Mesenchymal stem cell (in vitro differentiated cells and primary cell): Measurements from ENCODE around the gene PLXDC2.

Experiments used
- DNase-seq: peaks from one replicate; pipeline ENCODE4 v3.0.0-alpha.2; 2013
- H2AFZ ChIP-seq: one replicate; pipeline ENCODE4 v1.6.1; 2013; ENCODE audit warnings: low read depth, mild to moderate bottlenecking, control low read depth, inconsistent platforms, low read length, moderate library complexity
- H2AK5ac ChIP-seq: 2 replicates; pipeline ENCODE4 v1.6.1; 2013; ENCODE audit warnings: low read length, moderate library complexity, mild to moderate bottlenecking, inconsistent platforms; ENCODE audit not compliant: severe bottlenecking
- H2BK120ac ChIP-seq: one replicate; pipeline ENCODE4 v1.6.1; 2013; ENCODE audit warnings: low read depth, mild to moderate bottlenecking, inconsistent platforms, low read length, moderate library complexity
- H2BK12ac ChIP-seq, 2 experiments: one replicate each; pipeline ENCODE4 v1.6.1; 2013; ENCODE audit warnings: inconsistent platforms in 2 of 2, low read length in 2 of 2, mild to moderate bottlenecking in 2 of 2, moderate library complexity in 2 of 2, control low read depth in 1 of 2
- H2BK15ac ChIP-seq: one replicate; pipeline ENCODE4 v1.6.1; 2013; ENCODE audit warnings: mild to moderate bottlenecking, low read depth, inconsistent platforms; ENCODE audit not compliant: poor library complexity, severe bottlenecking
- H2BK5ac ChIP-seq: 2 replicates; pipeline ENCODE4 v1.6.1; 2013; ENCODE audit warnings: low read depth, mild to moderate bottlenecking, low read length, control low read depth, inconsistent platforms; ENCODE audit not compliant: poor library complexity, severe bottlenecking
- H3K14ac ChIP-seq, 2 experiments: one replicate each; pipeline ENCODE4 v1.6.1; 2013; ENCODE audit warnings: inconsistent platforms in 2 of 2, low read length in 2 of 2, control low read depth in 1 of 2, mild to moderate bottlenecking in 1 of 2, moderate library complexity in 1 of 2
- H3K18ac ChIP-seq, 2 experiments: one replicate each; pipeline ENCODE4 v1.6.1; 2013; ENCODE audit warnings: inconsistent platforms in 2 of 2, low read length in 2 of 2, control low read depth in 1 of 2, low read depth in 1 of 2, mild to moderate bottlenecking in 1 of 2
- H3K23ac ChIP-seq, 2 experiments: one replicate each; pipeline ENCODE4 v1.6.1; 2013; ENCODE audit warnings: inconsistent platforms in 2 of 2, low read length in 2 of 2, mild to moderate bottlenecking in 2 of 2, moderate library complexity in 2 of 2, control low read depth in 1 of 2
- H3K27ac ChIP-seq: 2 replicates; pipeline ENCODE4 v1.5.1; 2013; ENCODE audit warnings: mild to moderate bottlenecking, moderate library complexity, low read length, control low read depth, inconsistent platforms; ENCODE audit not compliant: poor library complexity, severe bottlenecking
- H3K27me3 ChIP-seq, 2 experiments: 2 replicates each; pipeline versions ENCODE4 v1.6.1 to v1.7.0; 2013; ENCODE audit warnings: low read length in 2 of 2, mild to moderate bottlenecking in 2 of 2, moderate library complexity in 2 of 2, control low read depth in 1 of 2, inconsistent platforms in 1 of 2; ENCODE audit not compliant: control insufficient read depth in 1 of 2, insufficient read depth in 1 of 2
- H3K36me3 ChIP-seq, 2 experiments: 2 replicates each; pipeline versions ENCODE4 v1.6.1 to v1.7.0; 2013; ENCODE audit warnings: low read length in 2 of 2, control low read depth in 1 of 2, inconsistent platforms in 1 of 2, low read depth in 1 of 2, mild to moderate bottlenecking in 1 of 2; ENCODE audit not compliant: insufficient read depth in 2 of 2, control insufficient read depth in 1 of 2
- H3K4ac ChIP-seq, 2 experiments: one replicate each; pipeline ENCODE4 v1.6.1; 2013; ENCODE audit warnings: inconsistent platforms in 2 of 2, low read length in 2 of 2, mild to moderate bottlenecking in 2 of 2, moderate library complexity in 2 of 2, control low read depth in 1 of 2, low read depth in 1 of 2
- H3K4me1 ChIP-seq: 2 replicates; pipeline ENCODE4 v1.6.1; 2013; ENCODE audit warnings: low read depth, low read length, control low read depth; ENCODE audit not compliant: control insufficient read depth, insufficient read depth
- H3K4me2 ChIP-seq: 2 replicates; pipeline ENCODE4 v1.6.1; 2013; ENCODE audit warnings: low read length, mild to moderate bottlenecking, inconsistent platforms; ENCODE audit not compliant: poor library complexity, severe bottlenecking
- H3K4me3 ChIP-seq, 2 experiments: 2 replicates each; pipeline versions ENCODE4 v1.5.1 to v1.7.0; 2013; ENCODE audit warnings: low read length in 2 of 2, mild to moderate bottlenecking in 2 of 2, control low read depth in 1 of 2, low read depth in 1 of 2; ENCODE audit not compliant: insufficient read depth in 1 of 2
- H3K79me1 ChIP-seq: replicated peaks from 2 replicates; pipeline ENCODE4 v1.6.1; 2013; ENCODE audit warnings: mild to moderate bottlenecking, control low read depth, low read length, inconsistent platforms; ENCODE audit not compliant: poor library complexity, severe bottlenecking
- H3K9ac ChIP-seq: 2 replicates; pipeline ENCODE4 v1.7.0; 2013; ENCODE audit warnings: mild to moderate bottlenecking, low read length, moderate library complexity
- H3K9me3 ChIP-seq: 2 replicates; pipeline ENCODE4 v1.7.0; 2013; ENCODE audit warnings: mild to moderate bottlenecking, low read length; ENCODE audit not compliant: control insufficient read depth
- H4K8ac ChIP-seq: one replicate; pipeline ENCODE4 v1.6.1; 2013; ENCODE audit warnings: inconsistent platforms, mild to moderate bottlenecking, low read length, moderate library complexity
- H4K91ac ChIP-seq: one replicate; pipeline ENCODE4 v1.6.1; 2013; ENCODE audit warnings: mild to moderate bottlenecking, low read length, inconsistent platforms
- WGBS: methylation state at CpG from one replicate; pipeline ENCODE4 v1.1.7; 2013; ENCODE audit warnings: mixed read lengths; 5-methylcytosine and 5-hydroxymethylcytosine counted together

Gene PLXDC2

DNA sequence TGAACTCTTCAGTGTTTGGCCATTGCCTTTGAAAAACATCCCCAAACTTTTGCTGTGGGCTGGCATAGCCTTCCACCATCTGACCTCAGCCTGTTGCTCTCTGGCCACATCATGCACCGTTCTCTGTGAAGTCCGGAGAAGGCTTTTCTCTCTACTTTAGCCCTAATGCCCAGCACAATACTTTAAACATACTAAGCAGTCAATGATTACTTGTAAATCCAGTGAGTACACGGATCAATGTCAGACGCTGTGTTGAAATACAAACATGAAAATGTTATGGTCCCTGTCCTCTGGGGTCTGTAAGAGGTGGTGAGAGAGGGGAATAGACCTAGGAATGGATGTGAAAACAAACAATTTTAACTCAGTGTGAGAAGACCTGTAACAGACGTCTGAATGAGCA, 297.9 kb downstream of the PLXDC2 start:
- H2BK12ac ChIP-seq = no peak overlapping the region

GRCh38 chr10:20115894-20116293, 299.7 kb downstream of the PLXDC2 start:
- Histone ChIP-seq H3K18ac (no peak overlapping the region), H3K4me3 (no peak overlapping the region), H2BK15ac (no peak overlapping the region), H3K4ac (no peak overlapping the region), H4K8ac (no peak overlapping the region), H2BK120ac (no peak overlapping the region), H3K23ac (no peak overlapping the region), H2BK12ac (no peak overlapping the region), H3K27ac (no peak overlapping the region), H3K27me3 (no peaks in the 10 kb centered on the region), H2AK5ac (no peak overlapping the region), H2BK5ac (no peak overlapping the region), H3K4me2 (no peak overlapping the region), H3K79me1 (no peaks in the 10 kb centered on the region), H2AFZ (no peak overlapping the region), H3K9me3 (peaks cover 8% of the 10 kb centered on the region), H3K36me3 (no peaks in the 10 kb centered on the region), H4K91ac (no peak overlapping the region), H3K9ac (no peak overlapping the region), H3K4me1 (no peaks in the 10 kb centered on the region), H3K14ac (no peak overlapping the region)
- 94% methylated on average over 2 of the region's 5 CpGs for WGBS
- no peak for DNase-seq

More for the DNA sequence above, 297.9 kb downstream of the PLXDC2 start:
- Histone ChIP-seq H3K18ac (no peak overlapping the region), H3K79me1 (no peaks in the 10 kb centered on the region), H3K4me1 (no peaks in the 10 kb centered on the region), H3K36me3 (no peaks in the 10 kb centered on the region), H3K23ac (no peak overlapping the region), H3K27ac (no peak overlapping the region), H2AFZ (no peak overlapping the region), H3K4me2 (no peak overlapping the region), H3K4me3 (no peak overlapping the region), H3K9ac (no peak overlapping the region), H4K8ac (no peak overlapping the region), H4K91ac (no peak overlapping the region), H3K4ac (no peak overlapping the region), H3K27me3 (no peaks in the 10 kb centered on the region), H2AK5ac (no peak overlapping the region), H3K14ac (no peak overlapping the region), H2BK120ac (no peak overlapping the region), H2BK15ac (no peak overlapping the region), H3K9me3 (peaks cover 8% of the 10 kb centered on the region), H2BK5ac (no peak overlapping the region)
- no peak for DNase-seq
- 94% methylated on average over 5 of the region's 5 CpGs for WGBS

- no peak overlapping the region for H2BK120ac ChIP-seq
- no peak overlapping the region for H2BK15ac ChIP-seq
- H3K27ac ChIP-seq = no peak overlapping the region
- no peak overlapping the region for H2BK12ac ChIP-seq
- H3K14ac ChIP-seq = no peak overlapping the region
- no peak overlapping the region for H3K18ac ChIP-seq
- no peak overlapping the region for H3K4me2 ChIP-seq
- H4K8ac ChIP-seq = no peak overlapping the region
- no peaks in the 10 kb centered on the region for H3K36me3 ChIP-seq
- H2AK5ac ChIP-seq = no peak overlapping the region
- no peak overlapping the region for H3K4me3 ChIP-seq
- WGBS = 100% methylated on average over 1 of the region's 2 CpGs
- H3K4ac ChIP-seq = no peak overlapping the region
- no peak overlapping the region for H4K91ac ChIP-seq
- H3K9me3 ChIP-seq = peaks cover 8% of the 10 kb centered on the region
- H3K27me3 ChIP-seq = no peaks in the 10 kb centered on the region
- H2AFZ ChIP-seq = no peak overlapping the region
- H3K79me1 ChIP-seq = no peaks in the 10 kb centered on the region
- no peak overlapping the region for H2BK5ac ChIP-seq
- H3K4me1 ChIP-seq = no peaks in the 10 kb centered on the region
- H3K9ac ChIP-seq = no peak overlapping the region
- no peak overlapping the region for H3K23ac ChIP-seq
- no peak for DNase-seq
These were observed 301.2 kb downstream of the PLXDC2 start for GRCh38 chr10:20117471-20117870.

DNA sequence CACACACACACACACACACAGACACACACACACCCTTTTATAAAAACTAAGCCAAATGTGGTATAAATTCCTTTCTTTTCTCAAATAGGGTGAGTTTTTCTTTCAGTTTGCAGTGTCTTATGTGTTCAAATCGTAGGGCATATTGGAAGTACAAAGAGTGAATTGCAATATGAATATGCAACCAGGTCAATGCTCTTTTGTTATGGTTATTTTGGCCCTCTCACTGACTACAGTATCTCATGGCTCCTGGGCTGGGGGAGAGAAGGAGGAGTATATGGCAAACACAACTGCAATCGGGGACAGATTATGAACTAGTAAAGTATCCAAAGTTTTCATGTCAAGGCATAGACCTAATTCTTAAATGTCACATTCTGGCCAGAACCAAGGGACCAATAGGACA, 301.9 kb downstream of the PLXDC2 start:
- Histone ChIP-seq H3K27me3 (no peaks in the 10 kb centered on the region), H3K9me3 (peaks cover 8% of the 10 kb centered on the region), H2BK15ac (no peak overlapping the region), H3K4me3 (no peak overlapping the region), H2BK12ac (no peak overlapping the region), H3K4me2 (no peak overlapping the region), H2BK5ac (no peak overlapping the region), H4K8ac (no peak overlapping the region), H2BK120ac (no peak overlapping the region), H3K36me3 (no peaks in the 10 kb centered on the region), H3K27ac (no peak overlapping the region), H3K4ac (no peak overlapping the region), H3K18ac (no peak overlapping the region), H3K4me1 (no peaks in the 10 kb centered on the region), H4K91ac (no peak overlapping the region), H2AFZ (no peak overlapping the region), H3K9ac (no peak overlapping the region), H2AK5ac (no peak overlapping the region), H3K79me1 (no peaks in the 10 kb centered on the region), H3K23ac (no peak overlapping the region), H3K14ac (no peak overlapping the region)
- WGBS = 91% methylated on average over 2 of the region's 2 CpGs
- DNase-seq = no peak
